ENCODE results near the gene MARCHF4. TPM values are rescaled to one million over a fixed set of nuclear protein-coding genes. Genes with fewer than 3 reads are reported as not detected.

The MARCHF4 gene, protein sequence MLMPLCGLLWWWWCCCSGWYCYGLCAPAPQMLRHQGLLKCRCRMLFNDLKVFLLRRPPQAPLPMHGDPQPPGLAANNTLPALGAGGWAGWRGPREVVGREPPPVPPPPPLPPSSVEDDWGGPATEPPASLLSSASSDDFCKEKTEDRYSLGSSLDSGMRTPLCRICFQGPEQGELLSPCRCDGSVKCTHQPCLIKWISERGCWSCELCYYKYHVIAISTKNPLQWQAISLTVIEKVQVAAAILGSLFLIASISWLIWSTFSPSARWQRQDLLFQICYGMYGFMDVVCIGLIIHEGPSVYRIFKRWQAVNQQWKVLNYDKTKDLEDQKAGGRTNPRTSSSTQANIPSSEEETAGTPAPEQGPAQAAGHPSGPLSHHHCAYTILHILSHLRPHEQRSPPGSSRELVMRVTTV
- under 1 TPM; 0.14 to 0.36 (median 0.24) TPM for polyA plus RNA-seq (ENCODE audit: insufficient read depth in 1 of 5, insufficient read length in 5 of 5, low replicate concordance in 1 of 5)
- long read RNA-seq, donor 1, full-length matches to known transcripts: 1 of 1 reads
- long read RNA-seq, donor 1, partial matches to known transcripts: 0 of 1 reads
- long read RNA-seq, donor 1, other reads (novel, unspliced or antisense): 0 of 1 reads
- long read RNA-seq, donor 2: 0 reads
- long read RNA-seq, donor 3, partial matches to known transcripts: 9,983 of 10,083 reads
- long read RNA-seq, donor 3, other reads (novel, unspliced or antisense): 100 of 10,083 reads
- long read RNA-seq, donor 4: 0 reads
- long read RNA-seq, donor 5, partial matches to known transcripts: 12,565 of 12,758 reads
- long read RNA-seq, donor 5, other reads (novel, unspliced or antisense): 193 of 12,758 reads
- long read RNA-seq, donor 6: 0 reads
- long read RNA-seq, donor 7: 0 reads
- long read RNA-seq, donor 8: 0 reads

DNA sequence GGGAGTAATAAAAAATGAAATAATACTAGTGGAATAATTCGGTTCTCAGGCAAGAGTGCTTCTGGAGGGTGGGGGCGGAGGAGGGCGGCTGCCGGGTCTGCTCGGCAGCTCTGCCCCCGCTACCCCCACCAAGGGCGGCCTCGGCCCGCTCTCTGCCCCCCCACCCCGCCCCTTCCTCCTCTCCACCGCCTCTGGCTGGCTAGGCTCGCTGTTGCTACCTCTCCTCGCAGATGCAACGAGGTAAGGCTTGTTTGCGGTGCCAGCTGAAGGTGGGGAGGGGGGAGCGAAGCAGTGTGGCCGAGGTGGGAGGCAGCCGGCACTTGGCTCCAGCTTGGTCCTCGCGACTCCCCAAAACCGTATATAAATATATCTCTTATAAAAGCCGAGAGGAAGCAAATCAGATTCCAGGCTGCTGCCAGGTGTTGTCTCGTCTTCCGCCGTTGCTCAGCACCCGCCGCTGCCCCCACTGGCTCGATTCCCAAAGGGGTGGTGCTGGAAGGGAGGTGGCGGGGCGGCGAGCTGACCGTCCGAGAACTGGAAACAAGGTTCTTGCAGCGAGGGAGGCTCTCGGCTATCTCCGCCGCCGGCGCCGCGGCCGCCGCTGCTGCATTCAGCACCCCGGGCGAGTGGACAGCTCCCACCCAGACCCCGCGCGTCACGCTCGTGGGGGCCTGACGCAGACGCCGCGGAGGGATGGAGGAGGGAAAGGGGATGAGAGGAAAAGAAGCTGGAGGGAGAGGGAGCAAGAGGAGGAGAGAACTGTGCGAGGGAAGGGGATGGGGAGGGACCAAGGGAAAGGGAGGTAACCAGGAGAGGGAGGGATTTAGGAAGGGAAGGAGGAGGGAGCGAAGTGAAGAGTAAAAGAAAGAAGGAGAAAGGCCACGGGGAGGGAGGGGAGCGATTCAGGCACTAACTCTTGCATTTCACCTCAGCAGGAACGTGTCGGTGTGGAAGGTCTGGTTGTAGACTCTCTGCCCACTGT lies at the start of gene MARCHF4:
MARCHF4 (minus strand) TSS at position 763 of the 982 bp plus-strand sequence. CDS start 2,223 bp downstream, outside the sequence.
- DNase-seq: peak; percentile 75

DNA sequence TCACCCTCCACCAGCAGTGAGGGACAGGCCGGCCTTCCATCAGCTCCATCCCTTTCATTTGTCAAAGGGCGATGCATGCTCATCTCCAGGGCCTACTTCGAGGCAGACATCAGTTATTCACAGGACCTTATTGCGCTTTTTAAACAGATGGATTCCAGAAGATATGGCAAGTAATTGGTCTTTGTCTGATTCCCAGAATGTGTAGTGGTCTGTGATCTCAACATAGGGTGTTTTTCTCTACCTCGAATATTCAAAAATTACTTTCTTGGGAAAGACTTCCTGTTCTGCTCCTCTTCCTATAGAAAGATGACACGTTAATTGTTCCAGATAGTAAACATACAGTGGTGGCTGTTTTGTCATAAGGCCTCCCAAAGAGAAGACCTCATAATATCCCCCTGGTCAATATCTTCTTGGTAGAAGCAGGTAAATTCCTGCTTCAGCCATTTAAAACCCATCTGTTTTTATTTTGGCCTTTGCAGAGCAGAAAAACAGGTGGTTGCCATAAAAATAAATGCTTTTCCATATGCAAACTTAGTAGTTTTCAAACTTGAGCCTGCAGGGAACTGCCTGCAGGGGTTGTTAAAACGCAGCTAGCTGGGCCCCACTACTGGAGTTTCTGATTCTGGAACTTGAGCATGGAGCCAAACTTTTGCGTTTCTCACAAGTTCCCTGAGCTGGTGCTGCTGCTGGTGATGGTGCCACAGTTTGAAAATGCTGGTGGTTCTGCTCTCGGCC lies 48.3 kb upstream of the MARCHF4 start:
- DNase-seq: no peak

DNA sequence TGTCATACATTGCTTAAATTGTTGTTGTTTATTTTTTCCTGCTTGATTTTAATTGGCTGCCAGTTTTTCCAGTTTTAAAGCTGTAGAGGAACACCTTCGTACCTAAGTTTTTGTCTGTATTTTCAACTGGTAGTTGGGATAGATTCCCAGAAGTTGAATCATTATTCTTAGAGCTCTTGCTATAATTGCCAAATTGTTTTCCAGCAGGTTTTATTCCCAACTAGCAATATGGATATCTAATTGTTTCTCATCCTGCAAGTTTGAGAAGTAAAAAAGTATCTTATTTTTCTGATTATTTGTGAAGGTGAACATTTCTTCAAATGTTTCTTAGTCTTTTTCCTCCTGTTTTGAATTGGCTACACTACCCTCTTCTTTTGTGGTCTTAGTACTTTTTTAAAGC lies 46.7 kb upstream of the MARCHF4 start:
- no peak for DNase-seq

DNA sequence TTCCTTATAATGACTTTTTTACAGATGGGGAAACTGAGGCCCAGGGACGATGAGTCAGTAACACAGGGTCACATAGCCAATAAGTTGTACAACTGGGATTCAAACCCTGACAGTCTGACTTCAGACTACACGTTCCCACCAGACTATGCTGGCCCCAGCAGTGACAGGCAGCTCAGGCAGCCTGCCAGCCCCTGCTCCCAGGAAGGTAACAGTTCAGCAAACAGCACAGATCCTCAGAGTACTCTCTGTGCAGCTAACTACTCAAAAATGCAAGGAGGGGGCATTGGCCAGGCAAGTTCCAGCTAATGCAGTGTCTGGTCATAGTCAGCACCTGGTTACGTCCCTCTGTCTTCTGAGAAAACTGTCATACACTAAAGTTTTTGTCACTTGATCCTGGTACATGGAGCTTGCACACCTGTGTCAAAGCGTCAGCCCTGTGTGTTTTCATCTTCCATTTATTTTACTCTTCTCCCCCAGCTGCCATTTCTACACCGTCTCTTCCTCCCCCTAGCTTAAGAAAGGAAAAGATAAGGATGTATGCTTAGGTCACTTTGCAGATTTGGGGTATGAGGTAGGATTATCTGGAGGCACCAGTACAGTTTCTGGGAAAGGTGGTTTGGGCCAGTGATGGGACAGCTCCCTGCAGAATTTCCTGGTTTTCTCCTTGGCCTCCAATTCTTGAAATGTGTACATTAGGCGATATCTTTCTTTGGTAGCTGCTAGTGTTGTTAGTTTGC lies 44.5 kb upstream of the MARCHF4 start:
- DNase-seq: no peak

DNA sequence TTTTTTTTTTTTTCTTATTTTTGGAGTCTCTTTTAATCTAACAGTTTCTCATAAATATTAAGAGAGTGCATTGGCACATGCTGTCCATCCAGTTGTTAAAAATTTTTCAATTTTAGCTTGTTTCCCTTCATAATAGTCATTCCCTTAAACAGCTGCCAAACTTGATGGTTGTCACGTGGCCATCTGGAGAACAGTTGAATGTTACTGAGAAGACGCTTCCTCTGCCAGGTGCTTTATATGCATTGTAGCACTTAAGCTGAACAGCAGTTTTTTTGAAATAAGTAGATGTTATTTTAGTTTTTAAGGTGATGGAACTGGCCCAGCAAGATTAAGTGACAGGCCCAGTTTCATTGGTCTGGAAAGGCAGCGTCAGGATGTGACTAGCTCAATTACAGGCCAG lies 43.3 kb upstream of the MARCHF4 start:
- DNase-seq: no peak

DNA sequence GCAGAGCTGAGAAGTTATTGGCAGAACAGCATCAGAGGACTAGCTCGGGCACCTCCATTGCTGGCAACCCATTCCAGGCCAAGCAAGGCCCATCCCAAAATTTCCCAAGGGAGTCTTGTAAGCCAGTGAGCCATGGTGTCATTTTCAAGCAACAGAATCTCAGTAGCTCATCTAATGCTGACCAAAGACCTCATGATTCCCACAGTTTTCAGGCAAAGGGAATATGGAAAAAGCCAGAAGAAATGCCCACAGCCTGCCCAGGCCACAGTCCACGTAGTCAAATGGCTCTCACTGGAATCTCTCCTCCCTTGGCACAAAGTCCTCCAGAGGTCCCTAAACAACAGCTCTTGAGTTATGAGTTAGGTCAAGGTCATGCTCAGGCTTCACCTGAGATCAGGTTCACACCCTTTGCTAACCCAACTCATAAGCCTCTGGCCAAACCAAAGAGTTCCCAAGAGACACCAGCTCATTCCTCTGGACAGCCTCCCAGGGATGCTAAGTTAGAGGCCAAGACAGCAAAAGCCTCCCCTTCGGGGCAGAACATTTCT lies 42.6 kb upstream of the MARCHF4 start:
- no peak for DNase-seq

DNA sequence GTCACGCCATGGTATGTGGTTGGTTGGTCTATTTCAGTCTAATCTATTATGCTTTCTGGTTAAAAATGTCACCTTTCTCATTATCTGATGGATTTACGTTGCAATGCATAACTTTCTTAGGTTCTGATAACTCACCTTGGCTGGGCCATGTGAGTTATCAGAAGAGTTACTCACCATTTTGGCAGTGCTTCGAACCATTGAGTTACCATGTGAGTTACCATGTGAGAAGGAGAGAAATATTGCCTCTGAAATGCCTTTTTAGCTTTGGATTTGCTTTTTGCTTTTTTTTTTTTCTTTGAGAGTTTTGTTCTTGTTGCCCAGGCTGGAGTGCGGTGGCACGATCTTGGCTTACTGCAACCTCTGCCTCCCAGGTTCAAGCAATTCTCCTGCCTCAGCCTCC lies 41.6 kb upstream of the MARCHF4 start:
- DNase-seq: no peak

DNA sequence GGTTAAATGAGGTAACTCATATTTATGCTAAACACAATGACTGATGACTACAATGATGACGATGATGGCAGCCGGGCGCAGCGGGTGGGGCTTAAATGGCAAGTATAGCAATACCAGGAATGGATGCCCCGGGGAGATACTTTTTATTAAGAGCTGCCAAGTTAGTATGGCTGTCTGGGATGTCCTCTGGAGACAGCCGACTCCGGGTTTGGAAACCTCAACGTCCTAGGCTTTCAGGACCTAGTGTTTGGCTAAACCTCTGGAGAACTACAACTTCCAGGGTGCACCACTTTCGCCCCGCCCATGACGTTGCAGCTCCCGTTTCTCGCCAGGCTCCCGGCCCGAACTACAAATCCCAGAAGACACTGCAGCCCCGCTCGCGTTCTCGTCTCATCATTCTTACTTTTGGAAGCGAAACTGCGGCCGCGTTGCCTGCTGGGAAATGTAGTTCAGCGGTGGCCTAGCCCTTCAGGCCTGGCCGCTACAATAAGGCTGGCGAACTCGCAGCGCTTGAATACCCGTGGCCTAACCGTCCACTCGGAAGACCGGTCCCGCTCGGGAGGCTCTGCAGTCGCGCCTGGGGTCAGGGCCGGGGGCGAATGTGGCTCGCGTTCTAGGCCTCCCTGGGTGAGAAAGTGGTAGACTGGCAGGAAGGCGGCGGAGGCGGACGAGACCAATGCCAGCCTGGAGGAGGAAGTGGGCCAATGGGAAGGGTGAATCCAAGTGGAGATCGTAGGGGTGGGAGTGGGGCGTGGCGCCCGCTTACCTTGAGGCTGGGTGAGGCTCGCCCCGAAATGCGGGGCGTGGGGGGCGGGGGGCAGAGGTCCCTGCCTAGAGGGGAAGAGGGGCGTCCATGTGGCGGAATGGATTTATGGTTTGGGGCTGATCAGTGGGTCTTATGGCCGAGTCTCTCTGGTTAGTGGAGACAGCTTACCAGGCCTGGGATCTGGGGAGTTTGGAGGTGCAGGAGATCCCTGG lies 40.0 kb upstream of the MARCHF4 start, which contains the start of gene SMARCAL1:
SMARCAL1 (plus strand) TSS at position 463 of the 978 bp plus-strand sequence. CDS start 2,221 bp downstream, outside the sequence.
- peak; percentile 99 for DNase-seq

DNA sequence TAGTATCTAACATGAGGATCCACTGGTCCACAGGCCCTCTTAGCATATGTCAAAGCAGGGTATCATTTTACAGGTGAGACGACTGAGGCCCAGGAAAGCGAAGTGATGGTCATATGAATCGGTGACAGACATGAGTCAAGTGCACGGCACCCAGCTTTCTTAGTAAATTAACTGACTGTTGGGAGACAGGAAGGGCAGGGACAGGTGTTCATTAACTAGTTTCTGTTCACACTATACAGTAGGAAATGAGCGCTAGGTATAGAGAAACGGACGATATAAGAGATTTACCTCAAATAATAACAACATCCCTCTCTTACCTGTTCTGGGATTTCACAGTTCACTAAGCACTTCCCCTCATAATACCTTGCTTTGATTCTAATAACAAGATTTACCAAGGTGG lies 38.3 kb upstream of the MARCHF4 start:
- DNase-seq: no peak

DNA sequence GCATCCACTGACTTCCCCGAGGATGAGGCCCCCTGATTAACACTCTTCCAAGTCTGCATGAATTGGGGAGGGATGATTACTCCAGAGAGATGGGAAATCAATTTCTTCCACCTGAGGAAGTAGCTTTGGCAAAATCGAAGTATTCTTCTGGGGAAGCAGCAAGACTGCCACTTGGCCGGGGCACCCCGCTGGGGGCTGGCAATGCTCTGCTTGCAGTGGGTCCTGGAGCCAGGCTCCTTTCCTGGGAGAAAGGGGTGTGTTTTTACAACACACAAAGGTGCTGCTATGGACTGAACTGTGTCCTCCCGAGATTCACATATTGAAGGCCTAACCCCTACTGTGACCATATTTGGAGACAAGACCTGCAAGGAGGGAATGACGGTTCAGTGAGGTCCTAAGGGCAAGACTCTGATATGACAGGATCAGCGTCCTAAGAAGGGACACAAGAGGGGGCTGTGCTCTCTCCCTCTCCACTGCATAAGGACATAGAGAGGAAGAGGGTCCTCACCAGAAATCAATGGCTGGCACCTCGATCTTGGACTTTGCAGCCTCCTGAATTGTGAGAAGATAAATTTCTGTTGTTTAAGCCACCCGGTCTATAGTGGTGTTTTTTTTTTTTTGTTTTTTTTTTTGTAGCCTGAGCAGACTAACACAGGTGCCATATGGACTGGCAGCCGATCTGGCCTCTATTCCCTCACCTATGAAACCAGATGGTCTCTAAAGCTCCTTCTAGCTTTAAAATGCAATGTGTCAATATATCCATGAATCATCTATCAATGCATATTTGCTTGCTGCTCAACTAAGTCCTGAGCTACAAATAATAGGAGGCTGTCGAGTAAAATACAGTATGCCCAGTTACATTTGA lies 36.4 kb upstream of the MARCHF4 start:
- no peak for DNase-seq

DNA sequence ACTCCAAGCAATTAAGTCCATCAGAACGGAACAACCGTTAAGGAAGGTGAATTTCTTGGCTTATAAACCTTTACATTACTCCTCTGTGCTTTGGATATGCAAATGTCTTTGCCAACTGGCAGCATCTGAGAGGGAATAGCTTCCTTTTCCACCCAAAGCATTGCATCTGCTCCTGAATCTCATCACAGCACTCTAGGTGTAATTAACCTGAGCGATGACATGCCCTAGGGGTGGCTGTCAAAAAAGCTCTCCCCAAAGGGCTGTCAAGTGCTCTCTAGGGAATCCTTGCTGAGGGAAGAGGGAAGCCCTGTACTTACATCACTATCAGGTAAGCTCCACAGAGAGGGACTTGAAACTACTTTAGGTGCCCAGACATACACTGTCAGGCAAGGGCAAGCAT lies 34.5 kb upstream of the MARCHF4 start:
- no peak for DNase-seq

DNA sequence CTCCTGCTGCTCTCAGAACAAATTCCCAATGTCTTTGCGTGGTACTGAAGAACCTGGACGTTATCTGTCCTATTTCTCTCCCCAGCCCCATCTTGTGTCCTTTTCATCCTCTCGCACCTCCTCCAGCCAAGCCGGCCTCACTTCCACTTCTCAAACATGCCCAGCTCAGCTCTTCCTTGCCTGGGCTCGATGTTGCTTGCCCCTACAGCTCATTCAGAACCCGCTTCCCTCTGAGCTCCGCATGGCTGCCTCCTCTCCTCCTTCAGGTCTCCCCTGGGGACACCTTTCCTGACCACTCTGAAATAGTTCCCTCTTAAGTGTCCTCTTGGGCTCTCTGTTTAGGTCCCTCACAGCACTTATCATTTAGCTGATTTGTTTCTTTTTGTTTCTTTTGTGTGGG lies 33.3 kb upstream of the MARCHF4 start:
- DNase-seq: no peak

DNA sequence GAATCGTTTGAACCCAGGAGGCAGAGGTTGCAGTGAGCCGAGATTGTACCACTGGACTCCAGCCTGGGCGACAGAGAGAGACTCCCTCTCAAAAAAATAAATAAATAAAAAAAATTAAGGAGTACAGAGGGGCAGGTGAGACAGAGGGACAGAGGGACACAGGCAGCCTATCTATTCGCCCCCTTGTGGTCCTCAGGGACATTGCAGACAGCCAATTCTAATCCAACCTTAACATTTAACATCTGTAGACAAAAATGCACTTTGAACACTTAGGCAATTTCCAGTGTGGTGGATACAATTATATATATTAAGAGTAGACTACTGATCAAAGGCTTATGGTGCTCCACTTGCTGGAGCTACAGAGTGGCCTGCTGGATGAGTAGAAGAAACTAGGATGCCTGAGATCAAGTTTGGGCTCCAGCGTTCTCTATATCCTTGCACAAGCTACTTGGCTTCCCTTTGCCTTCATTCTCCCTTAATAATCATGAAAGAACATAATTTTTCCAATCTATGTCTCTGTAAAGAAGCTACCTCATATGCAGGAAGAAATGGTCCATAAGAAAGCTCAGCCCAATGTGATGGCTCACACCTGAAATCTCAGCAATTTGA lies 31.8 kb upstream of the MARCHF4 start:
- DNase-seq: no peak

DNA sequence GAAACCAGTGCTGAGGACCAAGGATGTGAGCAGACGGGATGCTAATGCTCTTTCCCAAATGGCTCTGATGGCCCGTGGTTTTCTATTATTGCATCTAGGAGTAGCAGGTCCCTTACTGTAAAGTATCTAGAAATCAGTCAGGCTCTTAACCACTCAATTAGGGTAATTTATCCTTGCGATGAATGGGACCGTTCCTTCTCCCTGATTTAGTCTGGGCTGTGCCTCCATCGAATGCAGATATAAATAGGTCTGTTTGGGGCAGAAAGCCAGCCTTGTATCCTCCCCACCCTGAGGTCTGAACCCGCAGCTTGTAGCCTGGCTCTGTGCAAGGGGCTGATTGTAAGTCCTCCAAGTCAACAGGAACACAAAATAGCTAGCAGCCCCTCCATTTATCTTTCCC lies 30.5 kb upstream of the MARCHF4 start:
- DNase-seq: no peak

DNA sequence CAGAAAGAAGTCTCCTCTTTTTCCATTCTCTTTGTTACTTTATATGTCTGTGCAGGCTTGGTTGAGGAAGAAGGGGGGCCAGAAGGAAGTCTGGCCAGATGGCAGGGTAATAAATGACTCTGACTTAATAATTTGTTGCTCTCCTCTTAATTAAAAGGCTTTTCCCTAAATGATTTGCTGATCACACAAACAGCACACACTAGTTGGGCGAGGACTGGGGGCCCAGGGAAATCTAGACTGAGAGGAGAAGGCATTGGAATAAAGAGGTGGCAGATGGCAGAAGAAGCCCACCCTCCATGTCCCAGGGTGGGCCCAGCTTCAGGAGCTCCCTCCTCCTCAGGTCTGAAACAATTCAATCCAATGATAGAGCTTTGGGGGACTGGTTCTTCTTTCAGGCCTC lies 27.3 kb upstream of the MARCHF4 start:
- DNase-seq: no peak

DNA sequence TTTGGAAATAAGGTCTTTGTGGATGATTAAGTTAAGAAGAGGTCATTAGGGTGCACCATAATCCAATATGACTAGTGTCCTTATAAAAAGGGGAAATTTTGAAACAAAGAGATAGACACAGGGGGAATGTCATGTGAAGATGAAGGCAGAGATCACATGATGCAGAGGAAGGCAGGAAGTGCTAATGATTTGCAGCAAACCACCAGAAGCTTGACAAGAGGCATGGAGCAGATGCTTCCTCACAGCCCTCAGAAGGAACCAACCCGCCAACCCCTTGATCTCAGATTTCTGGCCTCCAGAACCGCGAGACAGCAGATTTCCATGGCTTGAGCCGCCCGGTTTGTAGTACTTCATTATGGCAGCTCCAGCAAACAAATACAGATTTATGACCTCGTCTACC lies 22.6 kb upstream of the MARCHF4 start:
- DNase-seq: no peak

All from right lung (tissue), 10 donors.